ENCODE results near the gene GPRIN1.

The GPRIN1 gene

DNA sequence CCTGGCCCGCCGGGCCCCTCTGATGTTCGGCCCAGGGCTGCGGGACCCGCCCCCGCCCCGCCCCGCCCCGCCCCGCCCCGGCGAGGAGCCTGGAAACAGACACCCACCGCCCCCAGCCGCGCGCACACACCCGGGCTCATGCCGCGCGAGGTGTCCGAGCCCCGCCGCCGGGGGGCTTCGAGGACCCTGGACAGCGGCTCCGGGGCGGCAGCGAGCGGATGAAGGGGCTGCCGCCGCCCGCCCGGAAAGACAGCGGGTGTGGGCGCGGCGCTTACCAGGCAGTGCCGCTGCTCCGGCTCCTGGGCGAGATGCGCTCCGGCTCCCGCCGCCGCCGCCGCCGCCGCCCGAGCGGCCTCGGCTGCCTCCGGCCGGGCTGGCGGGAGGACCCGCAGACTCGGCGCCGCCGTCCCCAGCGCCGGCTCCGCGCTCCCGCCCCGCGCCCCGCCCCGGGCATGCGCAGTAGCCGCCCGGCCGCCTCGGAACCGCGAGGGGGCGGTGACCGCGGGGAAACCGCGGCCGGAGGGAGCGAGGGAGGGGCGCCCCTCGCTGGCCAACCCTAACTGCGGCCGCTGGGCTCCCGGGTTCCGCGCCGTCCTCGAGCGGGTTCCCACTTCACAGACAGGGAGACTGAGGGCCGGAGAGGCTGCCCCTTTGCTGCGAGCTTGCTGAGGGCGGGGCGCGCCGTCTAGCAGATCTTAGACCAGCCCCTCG, at the start of gene GPRIN1:
GPRIN1 (minus strand) TSS at position 433 of the 711 bp plus-strand sequence. CDS start 10,322 bp downstream, outside the sequence.
- DNase-seq = peak; percentile 35

DNA sequence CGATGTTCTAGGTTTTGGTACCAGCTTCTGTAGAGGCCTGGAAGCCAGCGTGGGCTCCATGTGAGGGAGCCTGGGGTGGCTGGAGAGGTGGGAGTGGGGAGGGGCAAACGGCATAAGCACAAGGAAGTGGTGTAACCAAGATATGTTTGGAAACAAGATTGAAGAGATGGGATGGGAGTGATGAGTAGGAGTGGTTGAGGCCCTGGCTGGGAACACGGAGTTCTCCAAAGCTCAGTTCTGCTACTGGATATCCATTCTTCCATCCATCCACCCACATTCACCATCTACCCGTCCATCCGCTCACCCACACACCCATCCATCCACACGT, 49.5 kb upstream of the GPRIN1 start:
- no peak for DNase-seq

DNA sequence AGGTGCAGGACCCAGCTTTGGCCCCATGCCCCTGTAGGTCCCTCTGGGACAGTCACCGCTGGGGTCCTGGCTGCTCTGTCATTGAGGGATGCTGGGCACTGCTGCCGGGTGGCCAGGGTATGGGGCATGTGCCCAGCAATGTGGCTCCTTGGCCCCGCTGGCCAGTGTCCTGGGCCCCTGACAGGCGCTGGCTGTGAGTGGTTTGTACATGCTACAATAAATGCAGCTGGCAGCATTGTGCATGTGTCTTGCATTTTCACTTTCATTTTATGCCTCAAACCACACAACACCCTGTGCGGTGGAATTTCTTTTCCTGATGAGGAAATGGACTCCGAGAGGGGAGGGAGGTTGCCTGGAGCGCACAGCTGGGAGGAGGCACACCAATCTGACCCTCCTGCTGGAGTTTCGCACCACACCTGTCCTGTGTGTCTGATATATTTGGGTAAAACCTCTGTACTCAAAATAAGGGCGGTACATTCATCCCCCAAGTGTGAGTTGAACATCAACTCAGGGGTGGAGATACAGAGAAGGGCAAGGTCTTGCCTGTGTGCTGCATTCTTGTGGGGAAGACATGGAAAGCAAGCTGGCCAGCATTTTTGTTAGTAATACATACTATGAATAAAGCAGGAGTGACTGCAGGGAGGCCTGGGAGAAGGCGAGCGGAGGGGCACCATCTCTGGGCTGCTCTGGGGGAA, 49.0 kb upstream of the GPRIN1 start:
- no peak for DNase-seq

DNA sequence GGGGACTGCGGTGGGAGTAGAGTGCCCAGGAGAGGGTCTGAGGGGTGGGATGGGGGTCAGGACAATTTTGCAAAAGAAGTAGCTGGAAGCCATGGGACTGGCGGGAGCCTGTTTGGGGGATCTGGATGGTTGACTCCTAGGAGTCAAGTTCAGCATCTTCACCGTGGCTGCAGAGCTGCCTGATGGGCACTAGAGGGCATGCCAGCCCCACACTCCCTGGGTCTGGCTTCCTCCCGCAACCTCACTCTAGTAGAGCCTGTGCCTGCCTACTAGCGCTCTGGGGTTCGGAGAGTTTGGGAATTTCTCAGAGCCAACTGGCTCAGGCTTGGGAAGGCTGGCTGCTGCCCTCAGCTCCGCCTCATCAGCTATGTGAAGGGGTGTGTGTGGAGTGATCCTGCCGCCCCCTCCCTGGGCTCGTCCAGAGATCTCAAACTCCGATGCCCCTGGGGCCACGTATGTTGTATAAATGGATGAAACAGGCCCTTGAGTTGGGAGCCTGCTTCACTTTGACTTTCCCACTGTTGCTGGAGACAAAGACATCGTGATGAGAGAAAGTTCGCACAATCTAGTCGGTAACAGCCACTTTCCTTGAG, 48.1 kb upstream of the GPRIN1 start:
- peak; percentile 37 for DNase-seq

DNA sequence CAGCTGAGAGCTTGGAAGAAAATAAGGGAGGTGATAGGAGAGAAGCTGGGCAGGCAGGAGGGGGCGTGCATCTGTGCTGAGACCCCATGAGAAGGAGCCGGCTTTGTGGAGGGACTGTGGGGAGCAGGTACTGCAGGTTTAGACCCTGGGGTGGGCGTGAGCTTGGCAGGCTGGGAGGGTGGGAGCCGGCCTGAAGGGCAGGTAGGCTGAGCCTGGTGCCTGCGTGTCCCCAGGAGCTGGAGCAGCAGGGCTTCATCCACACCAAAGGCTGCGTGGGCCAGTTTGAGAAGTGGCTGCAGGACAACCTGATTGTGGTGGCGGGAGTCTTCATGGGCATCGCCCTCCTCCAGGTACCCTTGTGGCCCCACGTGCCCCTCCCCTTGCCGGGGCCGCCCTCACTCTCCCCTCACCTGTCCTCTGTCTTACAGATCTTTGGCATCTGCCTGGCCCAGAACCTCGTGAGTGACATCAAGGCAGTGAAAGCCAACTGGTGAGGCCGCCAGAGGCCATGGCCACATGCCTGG, 46.6 kb upstream of the GPRIN1 start:
- no peak for DNase-seq

DNA sequence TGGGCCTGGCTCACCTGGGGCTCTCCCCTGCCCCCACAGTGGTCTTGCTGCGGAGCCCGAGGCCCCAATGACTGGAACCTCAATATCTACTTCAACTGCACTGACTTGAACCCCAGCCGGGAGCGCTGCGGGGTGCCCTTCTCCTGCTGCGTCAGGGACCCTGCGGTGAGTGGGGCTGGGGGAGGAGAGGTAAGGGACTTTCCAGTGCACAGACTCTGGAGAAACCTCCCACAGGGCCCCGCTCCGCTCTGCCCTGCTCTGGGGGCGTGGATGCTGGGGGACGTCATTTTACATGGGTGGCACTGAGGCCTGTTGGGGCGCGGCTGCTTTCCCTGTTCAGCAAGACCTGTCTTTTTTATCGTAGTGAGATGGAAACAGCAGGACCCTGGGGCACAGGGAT, 44.9 kb upstream of the GPRIN1 start:
- DNase-seq = no peak

DNA sequence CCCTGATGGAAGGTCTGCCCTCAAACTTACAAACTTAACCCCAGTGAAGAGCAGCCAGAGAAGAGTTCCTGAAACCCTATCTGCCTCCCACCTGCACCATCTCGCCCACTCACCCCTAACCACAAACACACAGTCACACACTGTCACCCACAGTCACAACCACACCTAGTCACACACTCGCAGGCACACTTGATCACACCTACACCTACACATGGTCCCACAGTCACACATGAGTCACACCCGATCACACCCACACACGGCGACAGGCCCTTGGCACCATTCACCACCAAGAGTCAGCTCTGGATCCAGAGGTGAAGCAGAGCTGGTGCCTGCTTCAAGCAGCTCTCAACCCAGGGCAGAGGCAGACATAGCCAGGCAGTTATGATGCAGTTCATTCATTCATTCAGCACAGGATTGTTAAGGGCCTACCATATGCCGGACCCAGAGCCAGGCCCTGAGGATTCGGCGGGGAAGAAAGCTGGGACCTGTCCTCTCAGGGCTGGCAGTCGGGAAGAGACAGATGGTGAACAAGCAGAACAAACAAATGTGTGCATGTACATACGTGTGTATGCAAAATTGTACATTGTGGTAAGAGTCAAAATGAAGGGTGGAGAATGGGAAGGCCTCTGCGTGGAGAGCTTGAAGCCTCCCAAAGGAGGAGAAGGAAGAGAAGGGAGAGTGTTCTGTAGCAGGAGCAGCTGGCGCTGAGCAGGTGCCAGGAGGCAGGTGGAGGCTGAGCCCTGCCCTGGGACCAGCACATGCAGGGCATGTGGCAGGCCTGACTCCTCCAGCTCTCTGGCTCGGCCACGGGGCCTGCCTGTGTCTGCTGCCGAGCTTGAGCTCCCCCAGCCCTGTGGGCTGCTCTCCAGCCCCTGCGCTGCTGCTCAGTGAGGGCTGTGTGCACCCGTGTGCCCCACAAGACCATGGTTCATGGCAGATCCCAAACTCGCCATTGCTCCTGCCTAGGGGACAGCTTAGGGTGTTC, 43.7 kb upstream of the GPRIN1 start:
- DNase-seq = peak; percentile 89

DNA sequence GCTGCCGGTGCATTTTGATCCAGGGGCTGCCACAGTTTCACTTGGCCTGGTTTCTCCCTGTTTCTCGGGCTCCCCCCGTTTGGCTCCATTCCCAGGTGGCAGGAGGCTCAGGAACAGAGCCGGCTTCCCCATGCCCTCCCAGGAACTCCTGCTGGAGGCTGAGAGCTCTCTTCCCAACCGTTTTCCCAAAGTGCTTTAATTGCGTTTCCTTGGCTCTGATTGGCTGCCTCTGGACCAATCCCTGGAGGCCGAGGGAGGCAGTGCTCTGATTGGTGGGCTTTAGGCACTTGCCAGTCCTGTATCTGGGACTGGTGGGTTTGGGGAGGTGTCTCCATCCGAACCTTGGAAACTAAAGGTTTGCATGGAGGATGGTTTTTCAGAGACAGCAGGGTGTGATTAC, 42.2 kb upstream of the GPRIN1 start:
- no peak for DNase-seq

DNA sequence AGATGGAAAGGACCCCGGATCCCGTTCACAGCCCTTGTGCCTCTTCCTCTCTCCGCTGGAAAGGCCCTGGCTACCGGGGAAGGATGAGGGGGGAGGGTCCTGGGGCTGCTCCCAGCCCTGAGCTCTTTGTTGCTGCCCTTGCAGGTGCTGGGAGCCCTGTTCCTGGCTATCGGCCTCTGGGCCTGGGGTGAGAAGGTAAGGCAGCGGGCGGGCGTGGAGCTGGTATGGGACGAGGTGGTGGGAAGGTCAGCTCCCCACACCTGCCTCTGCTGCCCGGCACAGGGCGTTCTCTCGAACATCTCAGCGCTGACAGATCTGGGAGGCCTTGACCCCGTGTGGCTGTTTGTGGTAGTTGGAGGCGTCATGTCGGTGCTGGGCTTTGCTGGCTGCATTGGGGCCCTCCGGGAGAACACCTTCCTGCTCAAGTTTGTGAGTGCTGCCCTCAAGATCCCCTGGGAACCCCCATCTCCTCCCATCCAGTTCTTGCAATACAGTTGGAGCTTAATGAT, 41.6 kb upstream of the GPRIN1 start:
- DNase-seq = no peak

DNA sequence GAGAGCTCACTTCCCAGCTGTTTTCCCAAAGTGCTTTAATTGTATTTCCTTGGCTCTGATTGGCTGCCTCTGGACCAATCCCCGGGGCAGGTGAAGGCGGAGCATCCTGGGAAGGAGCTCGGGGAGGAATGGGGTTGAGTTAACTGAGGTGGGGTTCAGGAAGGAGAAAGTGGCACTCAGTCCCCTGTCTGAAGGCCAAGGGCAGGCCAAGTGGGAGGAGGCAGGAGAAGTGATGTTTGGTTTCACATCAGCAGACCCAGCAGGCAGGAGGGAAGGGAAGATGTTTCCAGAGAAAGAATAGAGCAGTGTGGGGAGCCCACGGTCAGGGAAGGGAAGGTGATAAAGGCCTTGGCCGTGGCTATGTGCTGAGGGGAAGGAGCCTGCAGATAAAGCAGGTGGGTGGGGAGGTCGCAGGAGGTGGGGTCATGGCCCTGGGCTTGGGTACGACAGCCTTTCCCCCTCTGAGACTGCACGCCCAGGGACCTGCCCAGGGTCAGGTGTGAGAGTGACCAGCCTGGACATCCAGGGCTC, 40.5 kb upstream of the GPRIN1 start:
- no peak for DNase-seq

DNA sequence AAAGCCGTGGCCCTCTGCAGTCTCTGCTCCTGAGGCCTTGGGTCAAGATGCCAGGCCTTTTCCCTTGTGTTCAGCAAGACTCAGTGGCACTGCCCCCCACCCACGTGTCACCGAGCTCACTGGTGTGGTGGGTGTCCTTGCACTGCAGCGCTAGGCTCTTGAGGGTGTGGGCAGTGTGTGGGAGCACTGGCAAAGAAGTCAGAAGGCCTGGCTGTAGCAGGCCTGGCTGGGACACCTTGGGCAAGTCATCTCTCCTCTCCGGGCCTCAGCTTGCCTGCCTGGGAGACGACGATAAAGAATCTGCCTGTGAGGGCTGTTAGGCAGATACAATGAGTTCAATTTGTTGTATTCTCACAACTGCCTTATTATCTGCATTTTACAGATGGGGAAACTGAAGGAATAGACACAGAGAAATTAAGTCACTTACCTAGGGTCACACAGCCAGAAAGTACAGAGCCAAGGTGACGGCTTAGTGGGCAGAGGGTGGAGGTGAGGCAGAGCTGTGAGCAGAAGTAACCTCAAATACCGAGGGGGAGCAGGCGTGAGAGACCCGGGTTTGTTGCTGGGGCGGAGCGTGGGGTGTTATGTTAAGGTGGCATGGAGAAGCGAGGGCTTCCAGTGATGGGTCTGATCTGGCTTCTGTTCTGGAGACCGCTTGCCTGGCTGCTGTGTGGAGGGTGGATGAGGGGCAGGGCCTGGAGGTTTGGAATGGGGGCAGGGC, 38.7 kb upstream of the GPRIN1 start:
- DNase-seq = peak; percentile 25

DNA sequence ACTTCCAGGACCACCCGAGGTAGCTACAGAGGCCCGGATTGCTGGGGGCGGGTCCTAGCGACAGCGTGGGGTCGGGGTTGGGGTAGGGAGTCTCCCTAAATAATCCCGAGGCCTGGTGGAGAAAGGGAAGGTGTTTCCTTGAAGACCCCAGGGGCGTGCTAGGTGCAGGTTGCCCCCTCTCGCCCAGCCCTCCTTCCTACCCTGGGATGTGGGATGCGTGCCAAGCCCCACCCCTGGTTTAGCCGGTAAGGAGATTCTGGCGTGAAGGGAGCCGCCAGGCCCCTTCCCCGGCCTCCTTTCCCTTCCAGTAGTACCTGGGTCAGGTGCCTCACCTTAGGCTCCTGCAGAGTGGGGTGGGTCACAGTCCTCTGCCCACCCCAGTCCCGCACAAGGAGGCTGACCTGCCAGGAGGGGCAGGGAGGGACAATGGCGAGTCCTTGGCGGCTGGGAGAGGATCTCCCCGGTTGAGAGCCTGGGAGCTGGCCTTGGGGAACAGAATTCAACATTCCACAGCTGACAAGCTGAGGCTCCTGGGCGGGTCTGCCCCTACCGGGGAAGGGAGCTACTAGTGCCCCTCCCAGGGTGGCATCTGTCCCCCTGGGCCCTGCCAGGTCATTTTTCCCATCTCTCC, 38.0 kb upstream of the GPRIN1 start:
- no peak for DNase-seq

DNA sequence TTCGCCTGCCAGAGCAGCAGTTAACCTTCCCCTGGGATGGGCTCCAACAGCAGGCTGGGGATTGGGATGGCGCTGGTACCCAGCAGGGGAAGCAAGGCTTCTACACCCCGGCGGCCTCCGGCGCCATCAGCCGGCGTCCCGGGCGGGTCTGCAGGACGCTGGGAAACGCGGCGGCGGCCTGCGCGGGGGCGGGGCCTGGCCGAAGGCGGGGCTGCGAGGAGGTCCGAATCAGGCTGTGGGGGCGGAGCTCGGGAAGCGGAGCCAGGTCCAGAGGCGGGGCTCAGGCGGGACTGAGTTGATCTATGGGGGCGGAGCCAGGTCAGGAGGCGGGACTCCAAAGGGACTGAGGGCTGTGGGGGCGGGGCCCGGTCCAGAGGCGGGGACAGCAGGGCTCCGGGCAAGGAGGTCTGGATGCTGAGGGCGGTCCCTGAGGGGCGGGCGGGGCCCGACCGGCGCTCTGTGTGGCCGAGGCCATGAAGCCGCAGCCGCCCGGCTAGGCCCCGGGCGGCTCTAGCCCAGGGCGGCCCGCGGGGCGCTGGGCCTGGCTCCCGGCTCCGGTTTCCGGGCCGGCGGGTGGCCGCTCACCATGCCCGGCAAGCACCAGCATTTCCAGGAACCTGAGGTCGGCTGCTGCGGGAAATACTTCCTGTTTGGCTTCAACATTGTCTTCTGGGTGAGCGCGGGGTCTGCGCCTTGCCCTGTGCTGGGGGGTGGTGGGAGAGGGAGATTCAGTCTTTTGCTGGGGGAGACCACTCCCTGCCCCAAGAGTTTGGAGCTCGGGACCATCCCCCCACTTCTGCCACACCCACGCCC, 37.3 kb upstream of the GPRIN1 start, which contains the start of gene TSPAN17:
TSPAN17 (plus strand) TSS at position 455 of the 813 bp plus-strand sequence; CDS start at position 587, 132 bp downstream.
- DNase-seq = peak; percentile 99

DNA sequence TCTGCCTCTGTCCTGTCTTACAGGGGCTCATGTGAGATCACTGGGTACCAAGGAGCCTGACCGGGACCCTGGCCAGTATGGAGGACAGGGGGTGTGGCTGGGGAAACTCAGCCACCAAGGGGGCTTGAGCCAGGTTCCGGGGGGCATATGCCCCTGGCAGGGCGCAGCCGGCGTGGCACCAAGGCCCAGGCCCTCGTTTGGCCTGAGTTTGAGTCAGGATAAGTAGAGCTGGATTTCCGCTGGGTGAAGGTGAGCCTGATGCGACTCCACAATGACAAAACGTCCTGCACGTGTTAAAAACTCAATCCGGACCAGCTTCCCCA, 36.7 kb upstream of the GPRIN1 start:
- no peak for DNase-seq

DNA sequence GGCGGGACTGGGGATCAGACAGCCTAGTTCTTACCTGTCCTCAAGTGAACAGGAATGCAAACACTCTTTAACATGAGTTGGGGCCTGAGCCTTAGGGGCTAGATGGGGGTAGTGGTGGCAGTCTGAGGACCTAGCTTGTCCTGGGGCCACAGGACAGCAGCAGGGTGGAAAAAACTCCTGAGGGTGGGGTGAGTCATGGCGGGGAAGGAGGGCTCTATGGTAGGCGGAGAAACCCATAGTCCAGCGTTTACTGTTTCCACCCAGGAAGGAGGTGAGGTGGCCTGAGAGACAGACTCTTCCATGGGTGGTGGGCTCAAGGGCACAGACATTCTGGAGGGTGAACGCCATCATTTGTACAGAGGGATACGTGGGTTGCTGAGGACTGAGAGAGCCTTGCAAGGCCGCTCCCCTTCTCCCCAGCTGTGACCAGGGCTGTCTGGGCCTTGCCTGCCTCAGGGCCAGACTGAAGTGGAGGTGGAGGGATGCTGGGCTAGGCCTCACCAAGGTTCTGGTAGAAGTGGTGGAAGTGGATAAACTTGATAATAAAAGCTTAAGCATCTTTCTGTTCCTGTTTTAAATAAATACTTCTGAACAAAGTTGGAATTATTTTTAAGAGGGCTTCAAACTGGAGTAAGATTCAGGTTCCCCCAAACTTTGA, 36.2 kb upstream of the GPRIN1 start:
- DNase-seq = no peak

DNA sequence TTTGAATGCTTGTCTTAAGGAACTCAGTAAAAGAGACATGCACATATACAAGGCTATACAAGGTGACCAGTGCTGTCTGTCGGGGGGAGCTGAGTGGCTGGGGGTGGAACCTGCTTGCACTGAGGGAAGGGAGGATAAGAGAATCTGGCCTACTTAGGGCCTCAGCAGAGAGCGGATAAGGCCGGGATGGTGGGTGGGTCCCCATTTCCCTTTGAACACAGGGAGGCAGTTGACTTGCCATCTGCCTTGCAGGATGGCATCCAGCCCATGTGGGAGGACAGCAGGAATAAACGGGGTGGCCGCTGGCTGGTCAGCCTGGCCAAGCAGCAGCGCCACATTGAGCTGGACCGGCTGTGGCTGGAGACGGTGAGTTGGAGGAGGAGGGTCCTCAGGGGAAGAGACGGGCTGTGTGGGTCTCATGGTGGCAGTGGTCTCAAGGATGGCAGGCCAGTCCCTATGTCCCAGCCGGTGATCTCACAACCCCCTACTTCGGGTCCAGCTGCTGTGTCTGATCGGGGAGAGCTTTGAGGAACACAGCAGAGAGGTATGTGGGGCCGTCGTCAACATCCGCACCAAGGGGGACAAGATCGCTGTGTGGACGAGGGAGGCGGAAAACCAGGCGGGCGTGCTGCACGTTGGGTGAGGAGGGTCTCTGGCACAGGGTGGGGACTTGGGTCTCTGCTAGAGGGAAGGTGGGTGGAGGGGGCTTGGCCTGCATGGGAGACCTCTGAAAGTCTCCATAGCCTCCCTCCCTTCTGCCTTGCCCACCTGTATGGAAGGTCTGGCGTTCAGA, 35.1 kb upstream of the GPRIN1 start:
- DNase-seq = no peak

DNA sequence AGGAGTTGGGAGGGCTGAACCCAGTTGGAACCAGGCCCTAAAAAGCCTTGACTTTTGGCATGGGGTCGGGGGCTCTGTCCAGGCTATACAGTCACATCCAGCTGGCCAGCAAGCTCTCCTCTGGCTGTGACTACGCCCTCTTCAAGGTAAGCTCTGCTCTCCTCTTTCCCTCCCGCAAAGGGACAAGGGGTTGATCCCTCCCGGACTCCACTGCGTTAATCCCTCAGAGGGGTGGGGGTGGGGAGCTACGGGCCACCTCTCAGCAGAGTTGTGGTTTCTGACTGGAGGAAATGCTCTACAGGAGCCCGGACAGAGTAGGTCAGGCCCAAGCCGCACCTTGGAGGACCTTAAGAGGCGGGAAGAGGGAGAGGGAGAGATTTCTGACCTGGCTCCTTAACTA, 34.3 kb upstream of the GPRIN1 start:
- no peak for DNase-seq

DNA sequence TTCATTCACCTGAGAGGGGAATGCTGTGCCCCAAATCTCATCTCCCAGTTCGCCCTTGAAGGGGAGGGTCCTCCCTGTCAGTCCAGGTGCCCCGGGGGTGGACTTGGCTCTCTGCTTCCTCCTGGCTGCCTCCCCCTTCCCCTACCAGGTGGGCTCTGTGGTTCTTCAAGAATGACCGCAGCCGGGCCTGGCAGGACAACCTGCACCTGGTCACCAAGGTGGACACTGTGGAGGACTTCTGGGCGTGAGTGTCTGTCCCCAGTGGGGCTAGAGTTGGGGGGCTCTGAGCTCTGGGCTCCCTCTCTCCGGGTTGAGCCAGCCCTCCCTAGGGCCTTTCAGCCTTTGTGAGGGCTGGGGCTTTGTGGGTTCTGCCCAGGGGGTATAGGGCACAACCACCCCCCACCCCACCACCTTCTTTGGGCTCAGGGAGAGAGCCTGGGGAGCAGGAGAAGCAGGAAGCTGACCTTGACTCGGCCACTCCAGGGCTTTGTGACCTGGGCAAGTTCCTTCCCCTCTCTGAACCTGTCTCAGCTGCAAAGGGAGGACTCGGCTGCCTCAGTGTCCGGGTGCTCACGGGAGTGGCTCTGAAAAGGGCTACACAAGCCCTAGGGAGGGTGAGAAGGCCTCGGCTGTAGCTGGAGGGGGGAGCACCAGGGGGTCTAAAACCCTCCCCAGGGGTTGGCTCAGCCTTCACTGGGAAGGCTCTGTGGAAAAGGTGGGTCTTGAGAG, 33.7 kb upstream of the GPRIN1 start:
- DNase-seq = no peak

All from stimulated activated naive CD4-positive, alpha-beta T cell treated with Interleukin-2 at 50 U/mL for 16 hours (primary cell).